CD4-positive, CD25-positive, alpha-beta regulatory T cell (primary cell): ENCODE measurements around the gene GINS1. TPM values are rescaled to one million over a fixed set of nuclear protein-coding genes. Genes with fewer than 3 reads are reported as not detected.

Source experiments
- ATAC-seq, 2 donors: fragments of 150-1000 bp; cut with Tn5 transposase; one replicate each; pipeline ENCODE4 v1.10.0; 2021; ENCODE audit warnings: low read depth in 2 of 2, moderate number of reproducible peaks in 2 of 2, moderate library complexity in 1 of 2
- DNase-seq, 3 donors: peaks; one replicate each; pipeline versions ENCODE4 v3.0.0 to v3.0.0-alpha.2; 2012 to 2022; ENCODE audit warnings: mixed read lengths in 1 of 3
- H3K27ac ChIP-seq: one replicate; pipeline ENCODE4 v1.7.0; 2013; ENCODE audit warnings: mild to moderate bottlenecking, low read length; ENCODE audit not compliant: insufficient read depth, poor library complexity, severe bottlenecking
- H3K27me3 ChIP-seq: one replicate; pipeline ENCODE4 v1.7.0; 2013; ENCODE audit warnings: low read length; ENCODE audit not compliant: control insufficient read depth, insufficient read depth
- H3K36me3 ChIP-seq: one replicate; pipeline ENCODE4 v1.7.0; 2013; ENCODE audit warnings: mild to moderate bottlenecking, low read length, moderate library complexity; ENCODE audit not compliant: control insufficient read depth, insufficient read depth
- H3K4me1 ChIP-seq: 2 replicates; pipeline ENCODE4 v1.7.0; 2013; ENCODE audit warnings: mild to moderate bottlenecking, low read length; ENCODE audit not compliant: insufficient read depth, control insufficient read depth, poor library complexity, severe bottlenecking
- H3K4me3 ChIP-seq: one replicate; pipeline ENCODE4 v1.7.0; 2013; ENCODE audit warnings: low read depth, mild to moderate bottlenecking, low read length, moderate library complexity
- H3K9me3 ChIP-seq, 2 experiments: 1 replicate in 1 of 2; 2 replicates in 1 of 2; pipeline ENCODE4 v1.7.0; 2013; ENCODE audit warnings: low read length in 2 of 2, mild to moderate bottlenecking in 1 of 2, moderate library complexity in 1 of 2; ENCODE audit not compliant: control insufficient read depth in 2 of 2
- H3K27ac Mint-ChIP-seq, 3 donors: one replicate each; pipeline ENCODE4 v1.8.0; 2020 to 2022; ENCODE audit warnings: mild to moderate bottlenecking in 3 of 3, mixed read lengths in 3 of 3, moderate library complexity in 2 of 3
- H3K27me3 Mint-ChIP-seq: one replicate; pipeline ENCODE4 v1.8.0; 2022; ENCODE audit warnings: mild to moderate bottlenecking, mixed read lengths
- H3K36me3 Mint-ChIP-seq: one replicate; pipeline ENCODE4 v1.8.0; 2020; ENCODE audit warnings: mixed read lengths
- H3K4me1 Mint-ChIP-seq, 4 donors: one replicate each; pipeline ENCODE4 v1.8.0; 2020 to 2022; ENCODE audit warnings: mixed read lengths in 4 of 4, mild to moderate bottlenecking in 1 of 4
- H3K4me3 Mint-ChIP-seq, 4 donors: one replicate each; pipeline ENCODE4 v1.8.0; 2020 to 2022; ENCODE audit warnings: mild to moderate bottlenecking in 4 of 4, mixed read lengths in 4 of 4, moderate library complexity in 3 of 4
- H3K9me3 Mint-ChIP-seq, 7 donors: one replicate each; pipeline ENCODE4 v1.8.0; 2020 to 2022; ENCODE audit warnings: mixed read lengths in 7 of 7, mild to moderate bottlenecking in 3 of 7, moderate library complexity in 2 of 7
- polyA plus RNA-seq, 4 donors: library from polyadenylated mRNA; unstranded; fragments of 300-500 nt; fragmentation: Illumina TruSeq; gene quantifications; one replicate each; pipeline ENCODE4 v1.2.3, GENCODE V29; 2021
- total RNA-seq: library from RNA; stranded (reverse); gene quantifications from one replicate; pipeline ENCODE4 v1.2.3, GENCODE V29; 2022

Gene GINS1
- total and polyA plus RNA-seq, 5 donors from 2014 or later: 0.54 to 1.8 (median 1.0) TPM

DNA sequence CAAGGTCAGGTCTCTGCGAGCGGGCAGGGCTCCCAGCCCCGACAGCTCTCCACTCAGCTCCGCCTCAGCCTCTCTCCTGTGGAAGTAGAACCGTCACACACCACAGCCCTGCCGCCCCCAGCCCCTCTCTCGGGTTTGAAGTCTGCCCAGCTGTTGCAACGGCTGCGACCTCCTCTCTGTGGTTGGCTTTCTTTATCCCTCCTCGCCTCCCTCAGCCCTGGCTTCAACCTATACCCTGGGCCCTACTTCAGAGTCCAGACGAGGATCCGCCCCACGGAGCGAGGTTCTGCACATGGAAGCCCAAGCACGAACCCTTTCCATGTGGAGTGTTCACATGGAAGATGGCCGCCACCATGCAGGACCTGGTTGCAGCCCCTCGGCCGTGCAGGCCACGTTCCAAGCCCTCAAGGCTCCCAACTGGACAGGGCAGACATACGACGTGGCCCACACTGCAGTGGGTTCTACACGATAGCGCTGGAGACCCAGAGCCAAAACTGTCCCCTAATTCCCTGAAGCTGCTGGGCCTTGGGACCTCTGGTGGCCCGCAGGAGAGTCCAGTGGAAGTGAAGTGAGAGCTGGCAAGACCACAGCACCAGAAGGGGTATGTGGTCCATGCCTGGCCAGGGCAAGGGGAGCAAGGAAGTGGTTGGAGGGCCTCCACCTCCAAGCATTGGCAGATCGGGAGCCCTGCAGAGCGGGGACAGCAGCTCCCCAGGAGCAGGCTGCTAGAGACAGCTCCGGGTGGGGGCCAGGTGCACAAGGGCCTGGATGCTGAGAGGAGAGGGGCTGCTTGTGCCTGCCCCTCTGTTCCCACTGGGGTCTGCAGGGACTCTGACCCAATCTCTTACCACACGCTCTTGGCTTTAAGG, 69.8 kb downstream of the GINS1 start:
- ATAC-seq (no peak), DNase-seq (no peak)
- no peak overlapping the region for H3K4me3 Mint-ChIP-seq
- Histone ChIP-seq H3K9me3 (no peaks in the 10 kb centered on the region), H3K4me3 (no peak overlapping the region), H3K36me3 (no peaks in the 10 kb centered on the region), H3K27ac (no peak overlapping the region), H3K27me3 (no peaks in the 10 kb centered on the region), H3K4me1 (no peaks in the 10 kb centered on the region)
- H3K27ac Mint-ChIP-seq: no peak overlapping the region
- H3K4me1 Mint-ChIP-seq: no peaks in the 10 kb centered on the region
- H3K27me3 Mint-ChIP-seq: no peaks in the 10 kb centered on the region
- no peaks in the 10 kb centered on the region for H3K36me3 Mint-ChIP-seq
- H3K9me3 Mint-ChIP-seq: no peaks in the 10 kb centered on the region

DNA sequence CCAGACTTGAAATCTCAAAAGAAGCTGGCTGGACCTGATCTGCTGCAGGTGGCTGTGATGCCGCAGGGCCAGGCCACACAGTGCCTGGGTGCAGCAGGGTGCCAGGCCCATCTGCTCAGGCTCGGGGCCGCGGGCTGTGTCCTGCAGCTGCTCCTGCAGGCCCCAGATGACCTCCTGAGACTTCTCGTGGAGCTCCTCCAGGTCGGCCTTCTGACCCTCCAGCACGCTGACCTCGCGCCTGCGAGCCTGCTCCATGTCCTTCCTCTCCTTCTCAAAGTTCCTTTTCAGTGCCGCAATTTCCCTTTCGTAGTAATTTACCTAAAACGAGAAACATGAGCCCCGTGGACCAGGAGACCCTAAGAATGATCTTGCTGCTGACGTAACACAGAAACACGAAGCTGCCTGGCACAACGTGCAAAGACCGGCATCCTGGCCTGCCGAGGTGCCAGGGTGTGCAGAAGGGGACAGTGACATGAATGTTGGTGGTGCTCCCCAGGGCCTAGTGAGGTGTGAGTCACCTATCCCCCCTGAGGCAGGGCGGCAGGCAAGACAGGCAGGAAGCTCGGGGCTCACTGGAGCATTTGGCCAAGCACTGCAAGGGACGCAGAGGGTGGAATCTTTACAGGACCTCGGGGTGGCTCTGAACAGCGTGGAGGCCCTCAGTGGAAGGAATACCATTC, 71.6 kb downstream of the GINS1 start:
- no peak for ATAC-seq

DNA sequence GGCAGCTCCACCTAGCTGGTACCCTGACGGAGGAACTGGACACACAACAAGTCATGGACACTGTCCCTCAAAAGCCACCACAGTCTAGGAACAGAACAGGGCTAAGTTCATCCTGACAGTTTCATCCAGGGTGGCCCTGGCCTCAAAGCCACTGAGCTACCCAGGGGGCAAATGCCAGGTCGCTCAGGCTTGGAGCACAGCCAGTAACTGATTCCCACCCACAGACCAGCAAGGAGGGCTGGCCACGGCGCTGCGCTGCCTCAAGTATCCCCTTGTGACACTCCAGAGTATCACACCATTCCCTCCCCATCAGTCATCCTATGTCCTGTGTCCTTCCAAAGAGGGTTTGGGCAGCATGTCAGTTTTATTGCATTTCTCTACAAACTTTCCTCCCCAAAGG, 72.2 kb downstream of the GINS1 start:
- Mint-ChIP-seq H3K27me3 (no peaks in the 10 kb centered on the region), H3K4me3 (no peak overlapping the region), H3K4me1 (peaks cover 0 to 10% (median 2%) of the 10 kb centered on the region in 4 donors), H3K36me3 (no peaks in the 10 kb centered on the region), H3K27ac (no peak overlapping the region), H3K9me3 (no peaks in the 10 kb centered on the region)
- no peaks in the 10 kb centered on the region for H3K9me3 ChIP-seq
- H3K36me3 ChIP-seq: no peaks in the 10 kb centered on the region
- H3K27ac ChIP-seq: no peak overlapping the region
- no peaks in the 10 kb centered on the region for H3K27me3 ChIP-seq
- no peaks in the 10 kb centered on the region for H3K4me1 ChIP-seq
- no peak for ATAC-seq
- DNase-seq: no peak
- no peak overlapping the region for H3K4me3 ChIP-seq

More for the DNA sequence above, 71.6 kb downstream of the GINS1 start:
- H3K9me3 Mint-ChIP-seq: no peaks in the 10 kb centered on the region
- no peaks in the 10 kb centered on the region for H3K36me3 Mint-ChIP-seq
- no peaks in the 10 kb centered on the region for H3K27me3 ChIP-seq
- no peaks in the 10 kb centered on the region for H3K27me3 Mint-ChIP-seq
- DNase-seq: no peak
- no peak overlapping the region for H3K4me3 Mint-ChIP-seq
- no peaks in the 10 kb centered on the region for H3K36me3 ChIP-seq
- no peaks in the 10 kb centered on the region for H3K4me1 ChIP-seq
- H3K4me3 ChIP-seq: no peak overlapping the region
- no peaks in the 10 kb centered on the region for H3K9me3 ChIP-seq
- H3K27ac Mint-ChIP-seq: no peak overlapping the region
- H3K27ac ChIP-seq: no peak overlapping the region
- H3K4me1 Mint-ChIP-seq: peaks cover 0 to 5% (median 0%) of the 10 kb centered on the region in 4 donors

DNA sequence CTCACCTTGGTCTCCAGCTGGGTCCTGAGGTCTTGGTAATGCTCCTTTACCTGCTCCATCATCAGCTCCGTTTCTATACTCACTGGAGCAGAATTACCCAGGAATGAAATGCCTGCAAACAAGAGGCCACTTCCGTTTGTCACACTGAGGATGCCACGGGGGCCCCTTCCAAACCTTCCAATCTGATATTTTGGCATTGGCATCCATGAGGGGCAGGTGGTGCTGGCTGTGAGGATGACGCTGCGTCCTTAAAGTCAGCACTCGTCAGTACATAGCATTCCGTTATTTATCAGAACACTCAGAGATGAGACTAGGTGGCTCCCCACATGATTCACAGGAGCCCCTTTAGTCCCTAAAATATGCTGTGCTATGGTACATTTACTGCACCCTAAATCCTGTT, 72.7 kb downstream of the GINS1 start:
- Mint-ChIP-seq H3K4me1 (peaks cover 0 to 15% (median 4%) of the 10 kb centered on the region in 4 donors), H3K27me3 (no peaks in the 10 kb centered on the region), H3K4me3 (no peak overlapping the region), H3K27ac (no peak overlapping the region), H3K36me3 (no peaks in the 10 kb centered on the region), H3K9me3 (no peaks in the 10 kb centered on the region)
- no peak for ATAC-seq
- Histone ChIP-seq H3K36me3 (no peaks in the 10 kb centered on the region), H3K27ac (no peak overlapping the region), H3K4me1 (peaks cover 5% of the 10 kb centered on the region), H3K9me3 (no peaks in the 10 kb centered on the region), H3K27me3 (no peaks in the 10 kb centered on the region), H3K4me3 (no peak overlapping the region)
- DNase-seq: no peak

DNA sequence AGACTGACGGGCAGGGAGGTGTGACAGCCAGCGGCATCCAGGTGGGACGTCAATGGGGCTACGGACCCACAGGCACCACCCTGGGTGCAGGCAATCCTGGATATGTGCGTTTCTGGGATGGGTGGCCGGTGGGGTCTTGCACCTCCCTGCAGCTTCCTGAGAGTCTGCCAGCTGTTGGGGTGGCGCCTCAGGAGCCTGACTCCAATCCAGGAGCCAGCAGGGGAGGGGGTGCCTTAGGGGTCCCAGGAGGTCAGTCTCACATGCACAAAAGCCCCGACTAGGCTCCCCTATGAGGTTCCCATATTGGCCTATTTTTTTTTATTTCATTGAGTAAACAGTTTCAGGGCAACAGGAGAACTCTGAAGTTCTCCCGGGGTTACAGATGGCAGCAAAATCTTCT, 73.3 kb downstream of the GINS1 start:
- H3K9me3 ChIP-seq: no peaks in the 10 kb centered on the region
- no peak for ATAC-seq
- DNase-seq: no peak
- H3K4me1 Mint-ChIP-seq: peaks cover 0 to 18% (median 5%) of the 10 kb centered on the region in 4 donors
- no peaks in the 10 kb centered on the region for H3K36me3 ChIP-seq
- no peaks in the 10 kb centered on the region for H3K9me3 Mint-ChIP-seq
- no peak overlapping the region for H3K4me3 ChIP-seq
- H3K4me1 ChIP-seq: peaks cover 8% of the 10 kb centered on the region
- no peaks in the 10 kb centered on the region for H3K27me3 ChIP-seq
- H3K27ac Mint-ChIP-seq: no peak overlapping the region
- no peaks in the 10 kb centered on the region for H3K27me3 Mint-ChIP-seq
- no peak overlapping the region for H3K4me3 Mint-ChIP-seq
- no peak overlapping the region for H3K27ac ChIP-seq
- no peaks in the 10 kb centered on the region for H3K36me3 Mint-ChIP-seq

DNA sequence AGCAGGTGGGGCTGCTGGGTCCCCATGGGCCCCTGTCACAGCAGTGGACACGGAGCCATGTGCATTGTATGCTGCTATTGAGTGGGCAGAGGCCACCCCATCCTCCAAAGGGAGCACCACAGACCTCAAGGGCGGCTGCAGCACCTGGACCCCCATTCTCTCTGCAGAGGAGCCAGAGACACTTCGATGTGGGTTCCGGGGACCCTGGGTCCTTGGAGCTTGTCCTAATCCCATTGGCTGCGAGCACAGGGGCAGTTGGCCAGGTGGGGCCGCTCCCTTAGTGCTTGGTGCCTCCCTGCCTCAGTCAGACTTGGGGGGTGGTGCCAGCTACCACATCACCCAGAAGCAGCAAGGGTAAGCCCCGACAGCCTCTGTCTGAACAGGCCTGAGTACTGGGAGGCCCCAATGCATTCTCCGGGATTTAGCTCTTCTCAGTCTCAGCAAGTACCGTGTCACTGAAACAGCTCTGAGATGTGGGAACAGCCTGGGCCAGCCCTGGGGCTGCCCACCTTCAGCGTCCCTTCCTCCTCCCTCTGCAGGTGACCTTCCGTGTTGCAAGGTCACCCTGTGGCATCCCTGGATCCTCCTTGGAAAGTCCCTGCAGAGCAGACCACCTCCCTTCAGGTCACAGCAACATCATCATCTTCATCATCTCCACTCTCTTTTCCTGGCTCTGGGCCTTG, 73.9 kb downstream of the GINS1 start:
- Mint-ChIP-seq H3K36me3 (no peaks in the 10 kb centered on the region), H3K9me3 (no peaks in the 10 kb centered on the region), H3K27ac (no peak overlapping the region), H3K4me1 (peaks cover 0 to 20% (median 5%) of the 10 kb centered on the region in 4 donors), H3K4me3 (no peak overlapping the region), H3K27me3 (peaks cover 2% of the 10 kb centered on the region)
- no peak for DNase-seq
- no peak for ATAC-seq
- Histone ChIP-seq H3K27me3 (no peaks in the 10 kb centered on the region), H3K27ac (no peak overlapping the region), H3K36me3 (no peaks in the 10 kb centered on the region), H3K4me1 (peaks cover 9% of the 10 kb centered on the region), H3K4me3 (no peak overlapping the region), H3K9me3 (no peaks in the 10 kb centered on the region)

DNA sequence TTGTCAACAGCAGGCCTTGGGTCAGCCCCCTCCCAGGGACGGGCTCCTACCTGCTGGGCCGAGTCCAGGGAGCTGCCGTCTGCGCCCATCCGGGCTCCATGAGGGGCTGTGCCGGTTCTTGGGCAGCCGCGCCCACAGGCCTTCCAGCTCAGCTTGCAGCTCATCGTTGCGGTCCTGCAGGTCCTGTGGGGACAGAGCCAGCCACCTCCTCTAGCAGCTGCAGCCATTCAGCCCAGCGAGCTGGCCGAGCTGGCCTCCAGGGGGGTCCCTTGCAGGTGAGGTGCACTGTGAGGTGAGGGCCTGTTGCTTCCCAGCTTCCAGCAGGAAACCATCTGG, 74.4 kb downstream of the GINS1 start:
- H3K4me1 Mint-ChIP-seq: peaks cover 0 to 23% (median 6%) of the 10 kb centered on the region in 4 donors
- no peak overlapping the region for H3K27ac ChIP-seq
- no peak overlapping the region for H3K27ac Mint-ChIP-seq
- H3K27me3 ChIP-seq: no peaks in the 10 kb centered on the region
- H3K4me1 ChIP-seq: peaks cover 9% of the 10 kb centered on the region
- H3K4me3 ChIP-seq: no peak overlapping the region
- ATAC-seq (no peak), DNase-seq (no peak)
- peaks cover 4% of the 10 kb centered on the region for H3K27me3 Mint-ChIP-seq
- H3K9me3 ChIP-seq: no peaks in the 10 kb centered on the region
- no peak overlapping the region for H3K4me3 Mint-ChIP-seq
- no peaks in the 10 kb centered on the region for H3K36me3 Mint-ChIP-seq
- H3K36me3 ChIP-seq: no peaks in the 10 kb centered on the region
- no peaks in the 10 kb centered on the region for H3K9me3 Mint-ChIP-seq
